ENCODE measurements around the gene CYP2W1. TPM values are rescaled to one million over a fixed set of nuclear protein-coding genes. Genes with fewer than 3 reads are reported as not detected.

Gene CYP2W1
- total and polyA plus RNA-seq, 11 donors: not detected

GRCh38 chr7:1021931-1022330 is 39.0 kb downstream of the CYP2W1 start:
- Histone ChIP-seq H3K4me1 (peaks cover 0 to 16% (median 1%) of the 10 kb centered on the region in 12 donors), H3K27ac (no peak overlapping the region), H3K9me3 (peaks cover 0 to 6% (median 0%) of the 10 kb centered on the region in 12 donors), H3K36me3 (peaks cover 0 to 35% (median 20%) of the 10 kb centered on the region in 9 donors), H3K4me3 (no peak overlapping the region), H3K27me3 (no peaks in the 10 kb centered on the region)
- TF ChIP-seq, protein P1, sequence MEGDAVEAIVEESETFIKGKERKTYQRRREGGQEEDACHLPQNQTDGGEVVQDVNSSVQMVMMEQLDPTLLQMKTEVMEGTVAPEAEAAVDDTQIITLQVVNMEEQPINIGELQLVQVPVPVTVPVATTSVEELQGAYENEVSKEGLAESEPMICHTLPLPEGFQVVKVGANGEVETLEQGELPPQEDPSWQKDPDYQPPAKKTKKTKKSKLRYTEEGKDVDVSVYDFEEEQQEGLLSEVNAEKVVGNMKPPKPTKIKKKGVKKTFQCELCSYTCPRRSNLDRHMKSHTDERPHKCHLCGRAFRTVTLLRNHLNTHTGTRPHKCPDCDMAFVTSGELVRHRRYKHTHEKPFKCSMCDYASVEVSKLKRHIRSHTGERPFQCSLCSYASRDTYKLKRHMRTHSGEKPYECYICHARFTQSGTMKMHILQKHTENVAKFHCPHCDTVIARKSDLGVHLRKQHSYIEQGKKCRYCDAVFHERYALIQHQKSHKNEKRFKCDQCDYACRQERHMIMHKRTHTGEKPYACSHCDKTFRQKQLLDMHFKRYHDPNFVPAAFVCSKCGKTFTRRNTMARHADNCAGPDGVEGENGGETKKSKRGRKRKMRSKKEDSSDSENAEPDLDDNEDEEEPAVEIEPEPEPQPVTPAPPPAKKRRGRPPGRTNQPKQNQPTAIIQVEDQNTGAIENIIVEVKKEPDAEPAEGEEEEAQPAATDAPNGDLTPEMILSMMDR (IDR thresholded peaks at IDR 0.05): no peak
- TF ChIP-seq POLR2A (IDR thresholded peaks at IDR 0.05): no peak
- intact Hi-C loops (cut with DNase I): loop anchor here in 2 of 10 donors (2.0 kb wide), 2 partner anchors 39 to 43 kb away; no protein-coding TSS in a partner anchor
- ATAC-seq: no peak
- 94 to 98% (median 95%) methylated on average over 11 to 25 of the region's 25 CpGs for WGBS, 4 donors
- DNase-seq: no peak

DNA sequence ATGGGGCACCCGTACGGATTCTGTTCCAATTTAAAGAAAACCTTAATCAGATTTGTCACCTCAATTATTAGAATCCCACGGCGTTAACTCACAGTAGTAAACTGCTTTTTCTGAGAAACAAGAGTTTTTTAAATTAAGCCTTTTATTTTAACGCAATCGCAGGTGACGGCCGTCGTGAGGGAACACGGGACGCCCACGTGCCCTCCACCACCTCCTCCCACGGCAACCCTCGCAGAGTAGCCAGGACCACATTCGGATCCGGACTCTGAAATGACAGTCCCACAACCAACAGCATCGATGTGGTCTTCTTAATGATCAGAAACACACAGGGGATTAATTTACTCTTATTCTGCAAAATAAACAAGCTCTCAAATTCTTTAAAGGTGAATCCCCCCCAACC is 39.4 kb downstream of the CYP2W1 start:
- Histone ChIP-seq H3K9me3 (peaks cover 0 to 6% (median 0%) of the 10 kb centered on the region in 12 donors), H3K4me1 (peaks cover 0 to 20% (median 5%) of the 10 kb centered on the region in 12 donors), H3K27ac (no peak overlapping the region), H3K4me3 (no peak overlapping the region), H3K27me3 (no peaks in the 10 kb centered on the region), H3K36me3 (peaks cover 0 to 35% (median 20%) of the 10 kb centered on the region in 9 donors)
- WGBS, 4 donors: 95 to 97% (median 97%) methylated on average over 17 of the region's 17 CpGs
- no peak for DNase-seq
- no peak for TF ChIP-seq POLR2A (IDR thresholded peaks at IDR 0.05)
- TF ChIP-seq, protein P1 (IDR thresholded peaks at IDR 0.05): no peak
- intact Hi-C loops (cut with DNase I): no loop called here
- ATAC-seq: no peak

- H3K36me3 ChIP-seq: peaks cover 0 to 35% (median 19%) of the 10 kb centered on the region in 9 donors
- intact Hi-C loops (cut with DNase I): no loop called here
- H3K9me3 ChIP-seq: peaks cover 0 to 6% (median 0%) of the 10 kb centered on the region in 12 donors
- H3K27ac ChIP-seq: no peak overlapping the region
- 93 to 95% (median 94%) methylated on average over 35 to 45 of the region's 45 CpGs for WGBS, 4 donors
- H3K4me1 ChIP-seq: peaks cover 0 to 24% (median 7%) of the 10 kb centered on the region in 12 donors
- no peak for ATAC-seq
- no peaks in the 10 kb centered on the region for H3K27me3 ChIP-seq
- no peak for DNase-seq
- no peak overlapping the region for H3K4me3 ChIP-seq
- TF ChIP-seq POLR2A (IDR thresholded peaks at IDR 0.05): no peak
- TF ChIP-seq, protein P1 (IDR thresholded peaks at IDR 0.05): no peak
These were observed 40.0 kb downstream of the CYP2W1 start for GRCh38 chr7:1022801-1023465.

DNA sequence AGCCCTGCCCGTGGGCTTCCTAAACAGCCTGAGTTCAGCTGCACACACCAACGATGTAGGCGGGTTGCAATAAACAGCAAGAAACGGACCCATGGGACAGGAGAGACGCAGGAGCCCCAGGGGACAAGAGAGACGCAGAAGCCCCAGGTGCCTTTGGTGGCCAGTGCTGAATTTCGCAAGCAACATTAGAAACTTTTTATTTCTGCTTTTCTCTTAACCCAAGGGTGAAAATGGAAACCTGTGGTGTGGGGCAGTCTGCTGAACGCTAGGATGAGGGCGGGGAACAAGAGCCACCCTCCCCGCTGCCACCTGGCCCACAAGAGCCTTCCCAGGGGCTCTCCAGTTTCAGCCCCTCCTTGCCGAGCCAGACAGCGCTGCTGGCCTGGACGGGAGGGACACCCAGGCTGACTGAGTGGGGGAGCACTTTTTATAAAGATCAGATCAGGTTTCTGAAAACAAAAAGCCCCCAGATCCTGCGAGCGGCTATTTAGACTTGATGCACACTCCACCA is 41.4 kb downstream of the CYP2W1 start:
- ATAC-seq: no peak

More for the DNA sequence above, 41.4 kb downstream of the CYP2W1 start:
- no peak for DNase-seq
- peaks cover 4 to 31% (median 12%) of the 10 kb centered on the region in 12 donors for H3K4me1 ChIP-seq
- intact Hi-C loops (cut with DNase I): no loop called here
- H3K4me3 ChIP-seq: no peak overlapping the region
- peaks cover 0 to 6% (median 0%) of the 10 kb centered on the region in 12 donors for H3K9me3 ChIP-seq
- H3K27me3 ChIP-seq: no peaks in the 10 kb centered on the region
- TF ChIP-seq, protein P1 (IDR thresholded peaks at IDR 0.05): no peak
- no peak for TF ChIP-seq POLR2A (IDR thresholded peaks at IDR 0.05)
- no peak overlapping the region for H3K27ac ChIP-seq
- peaks cover 0 to 35% (median 13%) of the 10 kb centered on the region in 9 donors for H3K36me3 ChIP-seq
- WGBS, 4 donors: 78 to 92% (median 84%) methylated on average over 15 of the region's 15 CpGs
